Mucosa of descending colon (tissue), 3 donors: ENCODE results near the gene RAD51B. TPM values are rescaled to one million over a fixed set of nuclear protein-coding genes. Genes with fewer than 3 reads are reported as not detected.
A peak's percentile ranks its signal among the peaks of the same experiment; 100 is the strongest.

Source experiments
- ATAC-seq: fragments of 200-7000 bp; cut with Tn5 transposase; one replicate; pipeline ENCODE4 v1.9.1; 2020; ENCODE audit warnings: mild to moderate bottlenecking, moderate library complexity
- DNase-seq, 3 donors: peaks; one replicate each; pipeline ENCODE4 v3.0.0-alpha.2; 2020
- H3K36me3 ChIP-seq: fragments of 200-600 bp; one replicate; pipeline ENCODE4 v1.8.0; 2021; ENCODE audit warnings: low read depth, mild to moderate bottlenecking
- H3K4me1 ChIP-seq: fragments of 200-600 bp; one replicate; pipeline ENCODE4 v1.8.0; 2021; ENCODE audit warnings: low read depth, mild to moderate bottlenecking
- H3K4me3 ChIP-seq: fragments of 200-600 bp; one replicate; pipeline ENCODE4 v1.8.0; 2021; ENCODE audit warnings: mild to moderate bottlenecking
- H3K9me3 ChIP-seq: fragments of 200-600 bp; one replicate; pipeline ENCODE4 v1.8.0; 2021; ENCODE audit warnings: mild to moderate bottlenecking
- intact Hi-C, 2 donors: fragments of 100-400 bp; cut with DNase I in 1 of 2; cut with micrococcal nuclease in 1 of 2; formaldehyde crosslinking; loops; one replicate each; pipeline versions ENCODE4 v1.11.0 to v1.11.1; 2022; cut with DNase I, micrococcal nuclease
- total RNA-seq, 3 donors: library from RNA; stranded (reverse); fragmentation: NEBNext Ultra II Directional in 2 of 3; extraction: Animal tissue kit (Norgen Biotek cat#: 25700) in 2 of 3; gene quantifications; one replicate each; pipeline versions ENCODE4 v1.2.1 to v1.2.4, GENCODE V29; 2021 to 2023
- TF ChIP-seq, protein P1 (sequence below): fragments of 200-600 bp; IDR thresholded peaks from one replicate; pipeline ENCODE4 v1.8.0; 2022; ENCODE audit warnings: antibody characterized with exemption, mild to moderate bottlenecking
- donor health status: DM: no; HTN: no; CAD: no; lungs with moderate emphysema.
- donor health status: DM: no; HTN: no; CAD: no.
- donor health status: DM: no; HTN: yes; CAD: no.

RAD51B gene
- total RNA-seq, 3 donors from 2014 or later, result 15.8 to 23.3 (median 20.9) TPM

DNA sequence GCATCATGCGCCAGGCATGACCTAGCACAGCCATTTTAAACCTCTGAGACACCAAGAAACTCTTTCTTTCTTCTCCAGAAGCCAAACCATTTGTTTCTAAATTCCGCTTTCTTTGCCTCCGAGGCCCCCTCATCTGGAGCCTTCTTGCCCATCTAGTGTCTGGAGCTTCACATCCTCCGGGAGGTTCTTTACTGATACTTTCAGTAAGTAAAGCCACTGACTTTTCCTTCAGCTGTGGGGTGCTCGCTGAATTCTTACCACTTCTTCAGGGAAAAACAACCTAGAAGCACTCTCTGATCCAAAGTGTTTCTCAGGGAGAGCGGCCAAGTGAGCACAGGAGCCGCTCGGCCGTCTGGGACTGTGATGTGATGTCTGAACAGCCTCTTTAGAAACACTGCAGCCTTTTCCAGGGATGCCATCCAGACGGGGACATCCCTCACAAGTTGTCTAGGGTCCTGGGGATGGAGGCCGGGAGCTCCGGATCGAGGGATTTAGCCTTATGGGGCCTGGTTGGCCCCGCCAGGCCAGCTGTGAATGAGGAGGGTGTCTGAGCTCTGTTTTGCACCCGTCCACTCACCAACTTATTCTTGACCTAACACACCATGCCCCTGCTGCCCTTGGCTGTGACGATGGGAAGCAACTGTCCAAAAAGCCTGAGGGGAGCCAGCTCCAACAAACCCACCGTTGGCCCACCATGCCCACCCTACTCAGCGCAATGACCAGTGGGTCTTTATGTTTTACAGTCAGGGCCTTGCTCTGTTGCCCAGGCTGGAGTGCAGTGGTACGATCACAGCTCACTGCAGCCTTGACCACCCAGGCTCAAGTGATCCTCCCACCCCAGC, 812.7 kb downstream of the RAD51B start:
- TF ChIP-seq, protein P1, sequence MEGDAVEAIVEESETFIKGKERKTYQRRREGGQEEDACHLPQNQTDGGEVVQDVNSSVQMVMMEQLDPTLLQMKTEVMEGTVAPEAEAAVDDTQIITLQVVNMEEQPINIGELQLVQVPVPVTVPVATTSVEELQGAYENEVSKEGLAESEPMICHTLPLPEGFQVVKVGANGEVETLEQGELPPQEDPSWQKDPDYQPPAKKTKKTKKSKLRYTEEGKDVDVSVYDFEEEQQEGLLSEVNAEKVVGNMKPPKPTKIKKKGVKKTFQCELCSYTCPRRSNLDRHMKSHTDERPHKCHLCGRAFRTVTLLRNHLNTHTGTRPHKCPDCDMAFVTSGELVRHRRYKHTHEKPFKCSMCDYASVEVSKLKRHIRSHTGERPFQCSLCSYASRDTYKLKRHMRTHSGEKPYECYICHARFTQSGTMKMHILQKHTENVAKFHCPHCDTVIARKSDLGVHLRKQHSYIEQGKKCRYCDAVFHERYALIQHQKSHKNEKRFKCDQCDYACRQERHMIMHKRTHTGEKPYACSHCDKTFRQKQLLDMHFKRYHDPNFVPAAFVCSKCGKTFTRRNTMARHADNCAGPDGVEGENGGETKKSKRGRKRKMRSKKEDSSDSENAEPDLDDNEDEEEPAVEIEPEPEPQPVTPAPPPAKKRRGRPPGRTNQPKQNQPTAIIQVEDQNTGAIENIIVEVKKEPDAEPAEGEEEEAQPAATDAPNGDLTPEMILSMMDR, result no peak
- H3K9me3 ChIP-seq, result no peaks in the 10 kb centered on the region
- ATAC-seq, result no peak
- peaks cover 4% of the 10 kb centered on the region for H3K4me1 ChIP-seq
- H3K4me3 ChIP-seq, result no peak overlapping the region
- no peaks in the 10 kb centered on the region for H3K36me3 ChIP-seq
- intact Hi-C loops, result no loop called here
- no peak for DNase-seq

DNA sequence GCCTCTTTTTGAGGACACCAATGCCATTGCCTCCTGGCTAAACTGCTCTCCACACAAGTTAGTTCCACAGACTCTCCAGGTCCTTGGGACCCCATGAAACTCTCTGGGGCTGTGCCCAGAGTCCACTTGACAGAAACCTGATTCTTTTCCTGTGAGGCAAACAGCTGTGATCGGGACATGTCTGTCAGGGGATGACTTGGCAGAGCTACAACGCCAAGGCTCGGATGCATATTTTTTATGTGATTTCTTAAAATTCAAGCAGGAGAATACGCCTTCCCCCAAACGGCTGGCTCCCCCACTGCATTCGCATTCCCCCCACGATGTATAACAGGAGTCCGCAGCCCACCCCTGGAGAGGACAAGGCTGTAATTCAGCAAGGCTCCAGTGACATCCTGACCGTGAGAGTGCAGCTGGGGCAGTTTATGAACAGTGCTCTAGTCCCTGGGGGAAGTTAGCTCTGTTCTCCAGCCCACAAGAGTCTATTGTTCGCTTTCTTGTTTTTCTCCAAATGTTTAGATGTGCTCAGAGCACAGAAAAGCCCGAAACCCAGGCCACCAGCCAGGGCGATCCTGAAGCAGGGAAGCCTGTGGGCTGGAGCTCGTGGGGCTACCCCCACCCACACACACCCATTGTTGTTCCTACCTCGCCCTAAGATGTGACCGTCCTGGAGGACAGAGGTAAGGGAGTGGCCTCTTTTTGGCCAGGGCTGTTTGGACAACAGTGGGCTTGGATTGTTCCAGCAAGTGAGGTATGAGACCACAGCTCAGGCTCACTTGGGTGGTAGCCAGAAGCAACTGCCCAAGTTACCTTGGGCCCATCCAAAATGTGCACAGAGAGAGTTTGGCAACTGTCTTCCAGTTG, 813.8 kb downstream of the RAD51B start:
- ATAC-seq, result peak; percentile 15
- no peaks in the 10 kb centered on the region for H3K9me3 ChIP-seq

DNA sequence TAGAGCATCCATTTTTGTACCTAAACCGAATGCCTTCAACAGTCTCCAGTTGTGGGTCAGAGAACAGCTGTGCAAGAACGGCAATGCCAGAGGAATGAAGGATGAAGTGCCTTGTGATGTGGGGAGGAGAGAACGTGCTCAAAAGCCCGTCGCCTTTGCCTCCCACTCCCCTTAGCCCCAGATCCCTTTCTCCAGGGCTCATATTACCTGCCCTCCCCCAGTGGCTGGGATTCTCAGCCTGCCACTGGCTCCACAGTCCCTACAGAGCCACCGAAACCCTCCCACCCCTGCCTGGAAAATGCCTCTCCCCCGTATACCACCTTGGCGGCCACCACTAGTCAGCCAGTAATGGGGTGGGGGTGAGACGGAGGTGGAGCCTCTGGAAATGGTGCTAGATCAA, 814.8 kb downstream of the RAD51B start:
- Histone ChIP-seq H3K4me3 (no peak overlapping the region), H3K4me1 (peaks cover 4% of the 10 kb centered on the region), H3K9me3 (no peaks in the 10 kb centered on the region), H3K36me3 (no peaks in the 10 kb centered on the region)
- intact Hi-C loops, result no loop called here
- TF ChIP-seq, protein P1, result no peak
- ATAC-seq (no peak), DNase-seq (no peak)

More for the DNA sequence above, 813.8 kb downstream of the RAD51B start:
- intact Hi-C loops, result no loop called here
- Histone ChIP-seq H3K36me3 (no peaks in the 10 kb centered on the region), H3K4me3 (no peak overlapping the region), H3K4me1 (peaks cover 4% of the 10 kb centered on the region)
- no peak for DNase-seq
- TF ChIP-seq, protein P1, result no peak

DNA sequence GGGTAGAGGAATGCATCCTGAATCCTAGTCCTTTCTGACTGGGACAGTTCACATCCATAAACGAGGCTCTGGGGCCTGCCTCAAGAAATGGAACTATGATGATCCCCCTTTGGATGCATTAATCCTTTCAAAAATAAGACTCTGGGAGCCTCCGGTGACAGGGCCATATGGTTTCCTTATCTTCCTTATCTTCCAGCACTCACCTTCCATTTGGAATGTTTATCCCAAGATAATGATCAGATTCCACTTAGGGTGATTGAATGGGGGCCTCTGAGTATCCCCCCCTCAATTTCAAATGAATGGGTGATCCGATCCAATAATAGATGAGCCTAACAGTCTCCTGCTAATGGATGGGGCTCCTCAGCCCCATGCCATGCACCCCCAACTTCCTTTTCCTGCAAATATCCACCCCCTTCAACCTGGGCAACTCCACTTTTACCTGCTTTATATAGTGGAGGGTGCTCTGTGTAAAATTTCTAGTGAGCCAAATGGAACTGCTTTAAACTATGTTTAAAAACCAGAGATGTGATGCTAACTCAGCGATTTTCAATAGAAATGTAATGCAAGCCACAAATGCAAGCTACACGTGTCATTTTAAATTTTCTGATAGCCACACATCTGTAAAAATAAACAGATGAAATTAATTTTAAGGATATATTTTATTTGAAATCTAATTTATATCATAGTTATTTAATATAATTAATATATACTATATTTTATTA, 815.5 kb downstream of the RAD51B start:
- Histone ChIP-seq H3K4me1 (peaks cover 4% of the 10 kb centered on the region), H3K9me3 (no peaks in the 10 kb centered on the region), H3K4me3 (no peak overlapping the region), H3K36me3 (no peaks in the 10 kb centered on the region)
- no peak for ATAC-seq
- TF ChIP-seq, protein P1, result no peak
- intact Hi-C loops, result no loop called here
- no peak for DNase-seq

DNA sequence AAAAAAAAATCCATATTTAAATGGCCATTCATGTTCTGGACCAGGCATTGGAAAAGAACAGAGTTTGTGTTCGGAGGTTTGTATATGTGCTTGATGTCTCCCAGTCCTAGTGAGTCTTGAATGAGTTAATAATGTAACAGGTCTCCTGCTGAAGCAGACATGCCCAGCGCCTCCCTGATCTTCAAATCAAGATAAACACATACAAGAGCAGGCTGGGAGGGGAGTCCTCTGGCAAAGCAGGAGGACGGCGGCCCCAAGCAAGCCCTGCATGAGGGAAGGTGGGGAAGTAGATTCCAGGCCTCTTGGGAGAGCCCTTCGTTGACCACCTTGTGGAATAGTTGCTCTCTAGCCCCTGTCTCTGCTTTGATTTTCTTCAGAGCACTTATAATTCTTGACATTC, 817.0 kb downstream of the RAD51B start:
- peaks cover 5% of the 10 kb centered on the region for H3K9me3 ChIP-seq
- H3K4me3 ChIP-seq, result no peak overlapping the region
- ATAC-seq, result no peak
- DNase-seq, result no peak
- no peaks in the 10 kb centered on the region for H3K36me3 ChIP-seq
- TF ChIP-seq, protein P1, result no peak
- H3K4me1 ChIP-seq, result peaks cover 4% of the 10 kb centered on the region
- intact Hi-C loops, result no loop called here
